ENCODE data around the gene TSKU.
A peak's percentile ranks its signal among the peaks of the same experiment; 100 is the strongest.

TSKU gene

GRCh38 chr11:76760236-76760635 is 22.9 kb upstream of the TSKU start:
- Mint-ChIP-seq H3K4me3 (no peak overlapping the region), H3K36me3 (no peaks in the 10 kb centered on the region), H3K9me3 (no peaks in the 10 kb centered on the region), H3K27me3 (peaks cover 6 to 10% of the 10 kb centered on the region in 2 donors), H3K4me1 (no peaks in the 10 kb centered on the region), H3K27ac (no peak overlapping the region)
- ATAC-seq (replicated peaks) (no peak), DNase-seq (no peak)

GRCh38 chr11:76761718-76762355 is 21.3 kb upstream of the TSKU start:
- Mint-ChIP-seq H3K4me1 (no peaks in the 10 kb centered on the region), H3K36me3 (no peaks in the 10 kb centered on the region), H3K27ac (no peak overlapping the region), H3K9me3 (no peaks in the 10 kb centered on the region), H3K4me3 (no peak overlapping the region), H3K27me3 (peaks cover 6 to 12% of the 10 kb centered on the region in 2 donors)
- DNase-seq (no peak), ATAC-seq (replicated peaks) (no peak)

GRCh38 chr11:76762356-76762752 is 20.8 kb upstream of the TSKU start:
- no peaks in the 10 kb centered on the region for H3K4me1 Mint-ChIP-seq
- H3K4me3 Mint-ChIP-seq = no peak overlapping the region
- peaks cover 6 to 17% of the 10 kb centered on the region in 2 donors for H3K27me3 Mint-ChIP-seq
- no peaks in the 10 kb centered on the region for H3K36me3 Mint-ChIP-seq
- H3K9me3 Mint-ChIP-seq = no peaks in the 10 kb centered on the region
- DNase-seq (no peak), ATAC-seq (replicated peaks) (no peak)
- H3K27ac Mint-ChIP-seq = no peak overlapping the region

GRCh38 chr11:76762867-76763572 is 20.1 kb upstream of the TSKU start:
- Mint-ChIP-seq H3K4me1 (peaks cover 0 to 1% of the 10 kb centered on the region in 2 donors), H3K9me3 (no peaks in the 10 kb centered on the region), H3K27me3 (peaks cover 6 to 17% of the 10 kb centered on the region in 2 donors), H3K36me3 (no peaks in the 10 kb centered on the region), H3K4me3 (no peak overlapping the region), H3K27ac (no peak overlapping the region)
- DNase-seq (no peak), ATAC-seq (replicated peaks) (no peak)

GRCh38 chr11:76763573-76764346 is 19.4 kb upstream of the TSKU start:
- no peak for ATAC-seq (replicated peaks)
- Mint-ChIP-seq H3K27ac (no peak overlapping the region), H3K27me3 (peaks cover 10 to 22% of the 10 kb centered on the region in 2 donors), H3K9me3 (no peaks in the 10 kb centered on the region), H3K4me3 (no peak overlapping the region), H3K4me1 (peaks cover 4 to 8% of the 10 kb centered on the region in 2 donors), H3K36me3 (no peaks in the 10 kb centered on the region)
- DNase-seq = no peak

GRCh38 chr11:76764941-76765665 is 18.1 kb upstream of the TSKU start:
- Mint-ChIP-seq H3K27me3 (peaks cover 11 to 22% of the 10 kb centered on the region in 2 donors), H3K27ac (no peak overlapping the region), H3K36me3 (no peaks in the 10 kb centered on the region), H3K4me1 (peaks cover 6 to 10% of the 10 kb centered on the region in 2 donors), H3K9me3 (no peaks in the 10 kb centered on the region), H3K4me3 (no peak overlapping the region)
- ATAC-seq (replicated peaks) = no peak
- DNase-seq = no peak

GRCh38 chr11:76765863-76766350 is 17.2 kb upstream of the TSKU start:
- peaks cover 6 to 10% of the 10 kb centered on the region in 2 donors for H3K4me1 Mint-ChIP-seq
- H3K36me3 Mint-ChIP-seq = no peaks in the 10 kb centered on the region
- no peak overlapping the region for H3K4me3 Mint-ChIP-seq

GRCh38 chr11:76766521-76766920 is 16.6 kb upstream of the TSKU start:
- no peak overlapping the region for H3K27ac Mint-ChIP-seq
- no peak overlapping the region for H3K4me3 Mint-ChIP-seq

More at GRCh38 chr11:76765863-76766350, 17.2 kb upstream of the TSKU start:
- DNase-seq (no peak), ATAC-seq (replicated peaks) (no peak)
- Mint-ChIP-seq H3K9me3 (no peaks in the 10 kb centered on the region), H3K27ac (no peak overlapping the region), H3K27me3 (peaks cover 12 to 22% of the 10 kb centered on the region in 2 donors)

GRCh38 chr11:76767659-76768058 is 15.5 kb upstream of the TSKU start:
- ATAC-seq (replicated peaks) = no peak
- Mint-ChIP-seq H3K27me3 (peaks cover 20 to 22% of the 10 kb centered on the region in 2 donors), H3K4me3 (no peak overlapping the region), H3K36me3 (no peaks in the 10 kb centered on the region), H3K9me3 (no peaks in the 10 kb centered on the region), H3K27ac (no peak overlapping the region), H3K4me1 (peaks cover 6 to 10% of the 10 kb centered on the region in 2 donors)
- DNase-seq = no peak

More at GRCh38 chr11:76766521-76766920, 16.6 kb upstream of the TSKU start:
- DNase-seq (no peak), ATAC-seq (replicated peaks) (no peak)
- H3K27me3 Mint-ChIP-seq = peaks cover 18 to 22% of the 10 kb centered on the region in 2 donors
- H3K4me1 Mint-ChIP-seq = peaks cover 6 to 10% of the 10 kb centered on the region in 2 donors
- H3K9me3 Mint-ChIP-seq = no peaks in the 10 kb centered on the region
- H3K36me3 Mint-ChIP-seq = no peaks in the 10 kb centered on the region

GRCh38 chr11:76768088-76768908 is 14.9 kb upstream of the TSKU start:
- no peaks in the 10 kb centered on the region for H3K36me3 Mint-ChIP-seq
- no peak overlapping the region for H3K27ac Mint-ChIP-seq
- H3K4me1 Mint-ChIP-seq = peaks cover 6 to 10% of the 10 kb centered on the region in 2 donors
- peak; percentile 65 to 76 for ATAC-seq (replicated peaks)
- H3K4me3 Mint-ChIP-seq = no peak overlapping the region
- H3K27me3 Mint-ChIP-seq = peaks cover 22 to 23% of the 10 kb centered on the region in 2 donors
- no peaks in the 10 kb centered on the region for H3K9me3 Mint-ChIP-seq
- no peak for DNase-seq

- Mint-ChIP-seq H3K27ac (no peak overlapping the region), H3K4me1 (peaks cover 6 to 10% of the 10 kb centered on the region in 2 donors), H3K27me3 (peaks cover 22 to 23% of the 10 kb centered on the region in 2 donors), H3K36me3 (no peaks in the 10 kb centered on the region), H3K4me3 (no peak overlapping the region), H3K9me3 (no peaks in the 10 kb centered on the region)
- no peak for DNase-seq
- ATAC-seq (replicated peaks) = no peak
These were observed 14.1 kb upstream of the TSKU start for GRCh38 chr11:76768909-76769560.

GRCh38 chr11:76769645-76770586 is 13.2 kb upstream of the TSKU start:
- Mint-ChIP-seq H3K27me3 (peaks cover 17 to 26% of the 10 kb centered on the region in 2 donors), H3K27ac (no peak overlapping the region), H3K9me3 (peaks cover 0 to 6% of the 10 kb centered on the region in 2 donors), H3K36me3 (no peaks in the 10 kb centered on the region), H3K4me3 (no peak overlapping the region), H3K4me1 (peaks cover 6 to 10% of the 10 kb centered on the region in 2 donors)
- DNase-seq (no peak), ATAC-seq (replicated peaks) (no peak)

Measured in stimulated activated naive B cell treated with anti-CD40 and anti-IgM and Interleukin-4, amounts not matched to agents 10 μg/mL and 1 μg/mL and 100 μg/mL, for 72 hours (primary cell).